Stomach smooth muscle (tissue), 2 donors: ENCODE data around the gene GDPD4.
"Not testable (repeated sequence)": the region's sequence is repeated elsewhere in the genome, so short reads cannot be mapped to it uniquely, and the experiment has no call there.

Experiments
- H3K27ac ChIP-seq: one replicate; pipeline ENCODE4 v1.7.0; 2013; ENCODE audit warnings: mild to moderate bottlenecking, low read length, inconsistent platforms
- H3K27me3 ChIP-seq, 2 donors: one replicate each; pipeline ENCODE4 v1.7.0; 2013; ENCODE audit warnings: low read length in 2 of 2; ENCODE audit not compliant: insufficient read depth in 2 of 2, control insufficient read depth in 1 of 2
- H3K36me3 ChIP-seq, 2 donors: one replicate each; pipeline ENCODE4 v1.7.0; 2013; ENCODE audit warnings: low read length in 2 of 2; ENCODE audit not compliant: control insufficient read depth in 2 of 2, insufficient read depth in 2 of 2
- H3K4me1 ChIP-seq: one replicate; pipeline ENCODE4 v1.7.0; 2013; ENCODE audit warnings: low read length; ENCODE audit not compliant: control insufficient read depth, insufficient read depth
- H3K4me3 ChIP-seq, 2 donors: one replicate each; pipeline ENCODE4 v1.7.0; 2013; ENCODE audit warnings: low read length in 2 of 2
- H3K9ac ChIP-seq, 2 donors: one replicate each; pipeline ENCODE4 v1.7.0; 2013; ENCODE audit warnings: low read length in 2 of 2, mild to moderate bottlenecking in 1 of 2
- H3K9me3 ChIP-seq, 2 donors: one replicate each; pipeline ENCODE4 v1.7.0; 2013; ENCODE audit warnings: low read length in 2 of 2; ENCODE audit not compliant: control insufficient read depth in 2 of 2
- donor health status: healthy.
- donor health status: Pancreatic carcinoma.

The GDPD4 gene

DNA sequence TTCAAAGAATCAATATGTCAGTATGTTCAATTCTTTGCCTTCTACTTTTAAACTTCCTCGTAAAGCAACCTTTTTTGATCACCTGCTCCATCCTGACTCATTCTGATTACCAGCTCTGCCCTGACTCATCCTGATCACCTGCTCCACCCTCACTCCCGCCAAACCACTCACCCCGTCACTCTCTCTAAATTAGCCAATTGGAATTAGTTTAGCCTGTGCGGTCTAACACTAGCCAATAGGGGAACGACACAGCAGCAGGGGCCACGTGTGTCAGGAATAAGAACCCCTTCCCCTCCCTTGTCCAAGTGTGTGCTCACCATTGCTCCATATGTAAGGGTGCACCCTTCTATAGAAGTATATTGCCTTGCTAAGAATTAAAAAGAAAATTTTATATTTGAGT lies 1.5 kb downstream of the GDPD4 start:
- not testable (repeated sequence) for H3K4me3 ChIP-seq, H3K4me1 ChIP-seq, H3K27ac ChIP-seq, H3K9ac ChIP-seq, H3K27me3 ChIP-seq, H3K36me3 ChIP-seq, H3K9me3 ChIP-seq

GRCh38 chr11:77299528-77299993 lies 1.9 kb downstream of the GDPD4 start:
- Histone ChIP-seq H3K4me1 (no peaks in the 10 kb centered on the region), H3K9ac (no peak overlapping the region), H3K4me3 (no peak overlapping the region), H3K27ac (no peak overlapping the region), H3K36me3 (no peaks in the 10 kb centered on the region), H3K9me3 (no peaks in the 10 kb centered on the region), H3K27me3 (no peaks in the 10 kb centered on the region)

GRCh38 chr11:77294040-77294439 lies 7.4 kb downstream of the GDPD4 start:
- H3K4me3 ChIP-seq: no peak overlapping the region
- H3K4me1 ChIP-seq: no peaks in the 10 kb centered on the region
- no peaks in the 10 kb centered on the region for H3K9me3 ChIP-seq

DNA sequence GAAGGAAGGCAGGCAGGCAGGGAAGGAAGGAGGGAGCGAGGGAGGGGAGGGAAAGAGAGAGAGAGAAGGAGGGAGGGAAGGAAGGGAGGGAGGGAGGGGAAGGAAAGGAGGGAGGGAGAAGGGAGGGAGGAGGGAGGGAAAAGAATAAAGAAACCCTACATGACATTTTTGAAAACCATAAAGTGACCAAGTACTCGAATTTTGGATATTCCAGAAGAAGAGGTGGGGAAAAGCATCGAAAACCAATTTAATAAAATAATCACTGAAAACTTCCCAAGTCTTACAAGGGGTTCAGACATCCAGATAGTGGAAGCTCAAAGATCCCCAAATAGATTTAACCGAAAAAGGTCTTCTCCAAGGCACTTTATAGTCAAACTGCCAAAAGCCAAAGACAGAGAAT lies 11.7 kb downstream of the GDPD4 start:
- Histone ChIP-seq H3K4me3 (no peak overlapping the region), H3K9me3 (no peaks in the 10 kb centered on the region), H3K9ac (no peak overlapping the region), H3K27ac (no peak overlapping the region), H3K27me3 (peaks cover 0 to 3% of the 10 kb centered on the region in 2 donors), H3K4me1 (no peaks in the 10 kb centered on the region), H3K36me3 (no peaks in the 10 kb centered on the region)

More at GRCh38 chr11:77294040-77294439, 7.4 kb downstream of the GDPD4 start:
- no peaks in the 10 kb centered on the region for H3K27me3 ChIP-seq
- no peaks in the 10 kb centered on the region for H3K36me3 ChIP-seq
- H3K27ac ChIP-seq: no peak overlapping the region
- H3K9ac ChIP-seq: no peak overlapping the region

GRCh38 chr11:77287615-77288273 lies 13.7 kb downstream of the GDPD4 start:
- H3K4me1 ChIP-seq: no peaks in the 10 kb centered on the region
- H3K9ac ChIP-seq: no peak overlapping the region
- no peaks in the 10 kb centered on the region for H3K36me3 ChIP-seq

GRCh38 chr11:77287136-77287535 lies 14.3 kb downstream of the GDPD4 start:
- Histone ChIP-seq H3K9me3 (no peaks in the 10 kb centered on the region), H3K4me1 (no peaks in the 10 kb centered on the region), H3K4me3 (no peak overlapping the region), H3K9ac (no peak overlapping the region), H3K27me3 (peaks cover 0 to 3% of the 10 kb centered on the region in 2 donors), H3K36me3 (no peaks in the 10 kb centered on the region), H3K27ac (no peak overlapping the region)

More at GRCh38 chr11:77287615-77288273, 13.7 kb downstream of the GDPD4 start:
- no peak overlapping the region for H3K27ac ChIP-seq
- no peak overlapping the region for H3K4me3 ChIP-seq
- peaks cover 0 to 3% of the 10 kb centered on the region in 2 donors for H3K27me3 ChIP-seq
- H3K9me3 ChIP-seq: no peaks in the 10 kb centered on the region

- Histone ChIP-seq H3K4me1 (no peaks in the 10 kb centered on the region), H3K9me3 (no peaks in the 10 kb centered on the region), H3K4me3 (no peak overlapping the region), H3K27ac (no peak overlapping the region), H3K36me3 (no peaks in the 10 kb centered on the region), H3K27me3 (peaks cover 0 to 3% of the 10 kb centered on the region in 2 donors), H3K9ac (no peak overlapping the region)
Observed at GRCh38 chr11:77284476-77285468, 16.7 kb downstream of the GDPD4 start.

- no peak overlapping the region for H3K4me3 ChIP-seq
- H3K27me3 ChIP-seq: peaks cover 0 to 2% of the 10 kb centered on the region in 2 donors
- H3K9me3 ChIP-seq: no peaks in the 10 kb centered on the region
- no peak overlapping the region for H3K27ac ChIP-seq
- no peaks in the 10 kb centered on the region for H3K36me3 ChIP-seq
- no peaks in the 10 kb centered on the region for H3K4me1 ChIP-seq
- H3K9ac ChIP-seq: no peak overlapping the region
Observed at GRCh38 chr11:77283101-77283500, 18.4 kb downstream of the GDPD4 start.

DNA sequence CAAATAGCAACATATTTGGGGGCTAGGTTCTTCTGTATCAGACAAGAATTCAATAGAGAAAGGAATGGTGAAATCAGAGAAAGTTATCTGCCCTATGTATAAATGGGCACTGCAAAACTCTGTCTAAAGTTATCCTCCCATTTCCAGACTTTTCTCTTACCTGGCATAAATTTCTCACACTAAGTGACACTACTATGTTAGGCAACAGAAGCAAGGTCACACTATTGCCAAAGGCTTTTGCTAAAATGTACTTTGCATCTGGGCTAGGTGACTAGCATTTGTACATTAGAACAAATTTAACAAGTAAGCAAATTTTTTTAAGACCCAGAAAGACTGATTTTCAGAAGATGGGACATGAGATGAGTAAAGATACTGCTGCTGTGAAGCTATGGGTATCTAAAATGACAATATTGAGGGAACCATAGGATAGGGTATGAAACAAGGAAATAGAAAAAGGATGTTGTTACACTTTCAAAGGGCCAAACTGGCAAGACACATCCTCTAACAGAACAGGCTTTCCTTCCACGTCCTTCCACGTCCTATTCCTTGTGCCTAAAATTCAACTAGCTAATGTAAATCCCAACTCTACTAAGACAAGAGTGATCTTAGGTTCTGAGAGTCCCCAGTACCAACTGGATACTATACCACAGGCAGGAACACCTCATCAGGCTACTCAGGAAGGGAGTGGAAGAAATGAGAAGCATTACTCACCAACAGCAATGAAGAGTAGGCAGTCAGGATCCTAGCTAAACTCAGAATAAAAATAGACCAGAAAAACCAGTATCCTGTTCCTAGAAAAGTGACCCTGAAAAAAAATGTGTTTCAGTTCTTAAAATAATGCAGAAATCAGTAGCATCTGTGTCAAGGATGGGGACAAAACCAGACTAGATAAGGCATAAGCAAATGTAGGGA lies 22.6 kb downstream of the GDPD4 start:
- H3K9me3 ChIP-seq: no peaks in the 10 kb centered on the region
- no peak overlapping the region for H3K9ac ChIP-seq
- no peaks in the 10 kb centered on the region for H3K4me1 ChIP-seq
- no peak overlapping the region for H3K4me3 ChIP-seq
- H3K27ac ChIP-seq: no peak overlapping the region
- no peaks in the 10 kb centered on the region for H3K36me3 ChIP-seq
- H3K27me3 ChIP-seq: no peaks in the 10 kb centered on the region

- Histone ChIP-seq H3K4me1 (no peaks in the 10 kb centered on the region), H3K9me3 (no peaks in the 10 kb centered on the region), H3K27me3 (no peaks in the 10 kb centered on the region), H3K9ac (no peak overlapping the region), H3K27ac (no peak overlapping the region), H3K36me3 (no peaks in the 10 kb centered on the region), H3K4me3 (no peak overlapping the region)
Observed at GRCh38 chr11:77276271-77276670, 25.2 kb downstream of the GDPD4 start.
